BLaER1 treated with 17β-estradiol and CSF1 and Interleukin-3, amounts not matched to agents 10 nM and 100 nM (cell line): ENCODE measurements around the gene CFAP46.
A peak's percentile ranks its signal among the peaks of the same experiment; 100 is the strongest.

Experiments
- H3K27ac ChIP-seq, 11 experiments: shearing (Covaris generic); formaldehyde crosslinking; 2 replicates each; pipeline ENCODE4 v1.8.1; 2022
- H3K27me3 ChIP-seq, 11 experiments: shearing (Covaris generic); formaldehyde crosslinking; 2 replicates each; pipeline ENCODE4 v1.8.1; 2022
- H3K36me3 ChIP-seq, 11 experiments: shearing (Covaris generic); formaldehyde crosslinking; 2 replicates each; pipeline ENCODE4 v1.8.1; 2022
- H3K4me1 ChIP-seq, 10 experiments: shearing (Covaris generic); formaldehyde crosslinking; 2 replicates each; pipeline ENCODE4 v1.8.1; 2022
- H3K4me2 ChIP-seq, 11 experiments: shearing (Covaris generic); formaldehyde crosslinking; 2 replicates each; pipeline ENCODE4 v1.8.1; 2022
- H3K4me3 ChIP-seq, 10 experiments: shearing (Covaris generic); formaldehyde crosslinking; 2 replicates each; pipeline ENCODE4 v1.8.1; 2022
- H3K9ac ChIP-seq, 11 experiments: shearing (Covaris generic); formaldehyde crosslinking; 2 replicates each; pipeline ENCODE4 v1.8.1; 2022
- H3K9me3 ChIP-seq, 11 experiments: shearing (Covaris generic); formaldehyde crosslinking; replicated peaks in 1 of 11; 2 replicates each; pipeline ENCODE4 v1.8.1; 2022
- H4K20me1 ChIP-seq, 11 experiments: shearing (Covaris generic); formaldehyde crosslinking; 2 replicates each; pipeline ENCODE4 v1.8.1; 2022
- Cebpa-rat ChIP-seq, 11 experiments: shearing (Covaris generic); IDR thresholded peaks; 2 replicates each; pipeline ENCODE4 v1.8.1; 2022

Gene CFAP46

DNA sequence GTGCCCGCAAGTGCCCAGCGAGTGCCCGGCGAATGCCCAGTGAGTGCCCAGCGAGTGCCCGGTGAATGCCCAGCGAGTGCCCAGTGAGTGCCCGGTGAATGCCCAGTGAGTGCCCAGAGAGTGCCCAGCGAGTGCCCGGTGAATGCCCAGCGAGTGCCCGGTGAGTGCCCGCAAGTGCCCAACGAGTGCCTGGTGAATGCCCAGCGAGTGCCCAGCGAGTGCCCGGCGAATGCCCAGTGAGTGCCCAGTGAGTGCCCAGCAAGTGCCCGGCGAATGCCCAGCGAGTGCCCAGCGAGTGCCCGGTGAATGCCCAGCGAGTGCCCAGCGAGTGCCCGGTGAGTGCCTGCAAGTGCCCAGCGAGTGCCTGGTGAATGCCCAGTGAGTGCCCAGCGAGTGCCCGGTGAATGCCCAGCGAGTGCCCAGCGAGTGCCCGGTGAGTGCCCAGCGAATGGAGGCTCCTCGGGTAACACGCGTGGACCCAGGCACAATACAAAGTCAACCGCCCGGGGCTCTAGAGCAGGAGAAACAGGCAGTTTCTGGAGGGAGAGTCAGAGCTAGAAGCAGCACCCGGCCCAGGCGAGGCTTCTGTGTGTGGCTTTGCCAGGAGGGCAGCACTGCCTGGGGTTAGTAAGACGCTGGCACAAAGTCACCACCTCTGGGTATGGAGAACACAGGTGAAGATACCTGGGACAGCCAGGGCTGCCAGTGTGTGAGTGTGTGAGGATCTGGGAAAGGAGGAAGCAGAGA is 38.2 kb upstream of the CFAP46 start:
- no peak for TF ChIP-seq Cebpa-rat (IDR thresholded peaks at IDR 0.05)
- H3K9me3 ChIP-seq = no peaks in the 10 kb centered on the region
- peaks cover 0 to 9% (median 4%) of the 10 kb centered on the region in 11 experiments; a peak in 9 of 22 replicates for H3K27me3 ChIP-seq
- H3K4me3 ChIP-seq = no peak overlapping the region
- peaks cover 3 to 8% (median 6%) of the 10 kb centered on the region in 10 experiments for H3K4me1 ChIP-seq
- no peaks in the 10 kb centered on the region for H3K36me3 ChIP-seq
- H3K4me2 ChIP-seq = no peak overlapping the region
- no peak overlapping the region for H3K27ac ChIP-seq
- H4K20me1 ChIP-seq = peaks cover 0 to 43% (median under 1%) of the 10 kb centered on the region in 11 experiments; a peak in 9 of 22 replicates
- no peak overlapping the region for H3K9ac ChIP-seq

DNA sequence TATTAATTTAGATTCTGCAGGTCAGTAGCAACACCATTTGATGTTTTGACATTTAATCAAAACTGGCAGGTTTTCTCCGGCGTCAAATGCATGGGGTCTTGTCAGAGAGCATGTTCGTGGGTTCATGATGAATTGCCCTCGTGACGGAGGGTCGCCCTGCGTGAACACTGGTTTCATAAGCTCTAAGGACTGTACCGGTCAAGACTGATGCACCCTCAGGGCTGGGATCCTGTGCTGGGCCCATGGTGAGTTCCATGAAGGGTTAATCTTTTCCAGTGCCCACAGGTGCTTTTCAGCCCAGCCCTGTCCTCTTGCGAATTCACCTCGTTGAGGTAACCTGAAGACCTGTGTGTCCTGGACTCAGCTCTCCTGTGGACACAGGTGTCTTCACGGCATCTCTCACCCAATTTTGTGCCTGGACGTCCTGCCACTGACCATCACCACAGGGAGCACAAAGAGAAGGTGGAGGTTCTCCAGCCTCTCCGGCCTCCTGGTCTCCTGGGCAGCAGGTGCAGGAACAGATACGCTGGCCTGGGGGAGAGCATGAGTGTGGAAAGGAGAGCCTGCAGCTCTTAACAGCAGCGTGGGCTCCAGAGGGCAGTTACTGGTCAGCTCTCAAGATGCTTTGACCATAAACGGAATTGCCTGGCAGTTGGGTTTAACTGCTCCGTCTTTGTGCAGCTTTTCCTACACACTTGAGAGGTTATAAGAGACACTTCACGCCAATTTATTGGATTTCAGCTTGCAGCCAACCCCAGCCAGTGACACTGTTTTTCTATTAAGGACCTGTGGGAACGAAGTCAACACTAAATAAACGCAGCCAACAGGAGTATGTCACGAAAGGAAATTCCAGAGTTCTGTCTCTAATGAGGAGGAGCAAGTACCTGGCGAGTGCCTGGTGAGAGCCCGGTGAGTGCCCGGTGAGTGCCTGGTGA is 37.4 kb upstream of the CFAP46 start:
- TF ChIP-seq Cebpa-rat (IDR thresholded peaks at IDR 0.05) = no peak
- H3K9me3 ChIP-seq = no peaks in the 10 kb centered on the region
- H3K4me1 ChIP-seq = peaks cover 12 to 16% (median 15%) of the 10 kb centered on the region in 10 experiments
- no peak overlapping the region for H3K4me2 ChIP-seq
- peaks cover 0 to 17% (median 7%) of the 10 kb centered on the region in 11 experiments; a peak in 14 of 22 replicates for H3K27me3 ChIP-seq
- no peak overlapping the region for H3K9ac ChIP-seq
- H3K4me3 ChIP-seq = no peak overlapping the region
- H3K36me3 ChIP-seq = no peaks in the 10 kb centered on the region
- H3K27ac ChIP-seq = no peak overlapping the region
- peaks cover 0 to 46% (median 9%) of the 10 kb centered on the region in 11 experiments; a peak in 13 of 22 replicates for H4K20me1 ChIP-seq

DNA sequence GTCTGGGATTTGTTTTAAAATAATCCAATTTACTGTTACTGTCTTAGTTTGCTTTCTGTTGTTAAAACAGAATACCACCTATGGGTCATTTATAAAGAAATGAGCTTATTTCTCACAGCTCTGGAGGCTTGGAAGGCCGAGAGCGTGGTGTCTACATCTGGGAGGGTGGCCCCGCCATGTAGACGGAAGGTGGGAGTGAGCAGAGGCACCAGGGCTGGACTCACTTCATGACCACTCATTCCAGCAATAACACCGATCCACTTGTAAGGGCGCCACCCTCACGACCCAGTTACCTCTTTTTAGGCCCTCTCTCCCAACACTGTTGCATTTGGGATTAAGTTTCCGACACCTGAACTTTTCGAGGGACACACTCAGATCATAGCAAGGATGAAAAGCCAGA is 36.2 kb upstream of the CFAP46 start:
- Histone ChIP-seq H3K9ac (no peak overlapping the region), H3K4me2 (no peak overlapping the region), H4K20me1 (peaks cover 0 to 55% (median 13%) of the 10 kb centered on the region in 11 experiments; a peak in 13 of 22 replicates), H3K4me1 (peaks cover 21 to 28% (median 27%) of the 10 kb centered on the region in 10 experiments), H3K4me3 (no peak overlapping the region), H3K27me3 (peaks cover 0 to 29% (median 19%) of the 10 kb centered on the region in 11 experiments; a peak in 16 of 22 replicates), H3K36me3 (no peaks in the 10 kb centered on the region), H3K27ac (no peak overlapping the region), H3K9me3 (no peaks in the 10 kb centered on the region)
- TF ChIP-seq Cebpa-rat (IDR thresholded peaks at IDR 0.05) = no peak

DNA sequence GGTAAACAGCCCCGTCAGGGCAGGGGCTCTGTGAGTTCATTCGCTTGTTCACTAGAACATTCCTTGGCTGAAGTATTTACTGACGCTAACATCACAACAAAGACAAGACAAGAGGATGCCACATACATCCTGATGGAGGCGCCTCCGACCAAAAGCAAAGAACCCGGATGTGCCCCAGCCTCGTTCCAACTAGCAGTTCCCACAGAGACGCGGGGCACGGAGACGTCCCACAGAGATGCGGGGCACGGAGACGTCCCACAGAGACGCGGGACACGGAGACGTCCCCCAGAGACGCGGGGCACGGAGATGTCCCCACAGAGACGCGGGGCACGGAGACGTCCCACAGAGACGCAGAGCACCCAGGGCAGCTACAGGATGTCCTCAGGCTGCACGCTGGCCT is 35.4 kb upstream of the CFAP46 start:
- Histone ChIP-seq H3K4me1 (peaks cover 21 to 36% (median 34%) of the 10 kb centered on the region in 10 experiments), H3K36me3 (no peaks in the 10 kb centered on the region), H3K27ac (no peak overlapping the region), H4K20me1 (peaks cover 0 to 61% (median 13%) of the 10 kb centered on the region in 11 experiments; a peak in 13 of 22 replicates), H3K4me3 (no peak overlapping the region), H3K27me3 (peaks cover 0 to 34% (median 27%) of the 10 kb centered on the region in 11 experiments; a peak in 16 of 22 replicates), H3K9ac (no peak overlapping the region), H3K9me3 (no peaks in the 10 kb centered on the region), H3K4me2 (no peak overlapping the region)
- TF ChIP-seq Cebpa-rat (IDR thresholded peaks at IDR 0.05) = no peak

DNA sequence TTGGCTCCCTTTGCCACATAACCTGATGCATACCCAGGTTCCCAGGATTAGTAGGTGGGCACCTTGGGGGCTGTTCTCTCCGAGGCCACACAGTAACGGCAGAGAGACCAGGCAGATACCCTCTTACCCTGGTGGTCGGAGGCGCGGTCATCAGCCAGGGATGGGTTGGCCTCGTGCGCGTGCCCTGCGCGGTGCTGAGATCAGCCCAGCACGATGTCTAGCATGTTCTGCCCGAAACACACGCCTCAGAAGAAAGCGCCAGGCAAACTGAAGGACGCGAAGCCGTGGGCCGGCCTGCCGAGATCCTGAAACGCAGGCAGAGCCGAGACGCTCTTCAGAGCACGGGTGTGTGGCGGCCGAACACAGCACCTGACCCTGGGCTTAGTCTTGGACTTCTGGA is 34.7 kb upstream of the CFAP46 start:
- Histone ChIP-seq H4K20me1 (peaks cover 0 to 61% (median 13%) of the 10 kb centered on the region in 11 experiments; a peak in 13 of 22 replicates), H3K4me3 (no peak overlapping the region), H3K27me3 (peaks cover 2 to 42% (median 29%) of the 10 kb centered on the region in 11 experiments; a peak in 19 of 22 replicates), H3K27ac (no peak overlapping the region), H3K36me3 (no peaks in the 10 kb centered on the region), H3K4me1 (peaks cover 21 to 43% (median 41%) of the 10 kb centered on the region in 10 experiments), H3K9ac (no peak overlapping the region), H3K9me3 (no peaks in the 10 kb centered on the region), H3K4me2 (no peak overlapping the region)
- no peak for TF ChIP-seq Cebpa-rat (IDR thresholded peaks at IDR 0.05)

DNA sequence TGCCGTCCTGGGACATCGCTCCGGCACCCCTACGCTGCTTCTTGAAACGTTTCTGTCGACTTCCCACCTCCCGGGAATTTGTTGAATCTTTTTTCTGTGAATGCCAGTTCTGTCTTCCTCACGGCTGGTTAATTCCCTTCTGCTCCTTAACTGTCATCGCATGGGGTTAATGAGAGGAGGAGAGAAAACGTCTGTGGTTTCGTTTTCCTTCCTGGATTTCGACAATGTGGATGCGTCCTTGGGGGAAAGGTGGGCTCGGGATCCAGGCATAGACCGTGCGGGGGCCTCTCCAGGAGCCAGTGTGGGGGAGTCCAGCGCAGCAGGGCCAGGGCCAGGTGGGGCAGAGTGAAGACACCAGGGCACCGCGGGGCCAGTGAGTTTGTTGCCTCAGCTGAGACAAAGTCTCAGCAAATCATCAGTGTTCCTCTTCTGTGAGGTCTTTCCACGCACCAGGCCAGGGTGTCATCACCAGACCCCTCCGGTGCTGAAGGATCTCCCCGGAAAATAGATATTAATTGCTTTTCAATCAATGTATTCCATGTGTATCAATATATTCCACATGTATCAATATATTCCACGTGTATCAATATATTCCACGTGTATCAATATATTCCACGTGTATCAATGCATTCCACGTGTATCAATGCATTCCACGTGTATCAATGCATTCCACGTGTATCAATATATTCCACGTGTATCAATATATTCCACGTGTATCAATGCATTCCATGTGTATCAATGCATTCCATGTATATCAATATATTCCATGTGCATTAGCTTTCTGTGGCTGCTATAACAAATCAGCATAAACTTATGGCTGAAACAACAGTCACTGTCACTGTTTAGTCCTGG is 33.7 kb upstream of the CFAP46 start:
- Histone ChIP-seq H3K4me2 (peak overlapping the region; percentile 48 to 90 (median 84)), H3K36me3 (no peaks in the 10 kb centered on the region), H3K27me3 (peaks cover 9 to 52% (median 37%) of the 10 kb centered on the region in 11 experiments), H3K4me3 (peak overlapping the region in 1 of 10 experiments; percentile 30; a peak in 1 of 20 replicates), H3K4me1 (peaks cover 21 to 46% (median 43%) of the 10 kb centered on the region in 10 experiments), H3K9ac (peak overlapping the region in 3 of 11 experiments; percentile 6 to 39 (median 30); a peak in 1 of 22 replicates), H3K9me3 (peaks cover 0 to 2% (median under 1%) of the 10 kb centered on the region in 11 experiments; a peak in 8 of 22 replicates), H4K20me1 (peaks cover 0 to 55% (median 13%) of the 10 kb centered on the region in 11 experiments; a peak in 12 of 22 replicates), H3K27ac (no peak overlapping the region; a peak in 1 of 22 replicates)
- no peak for TF ChIP-seq Cebpa-rat (IDR thresholded peaks at IDR 0.05)

DNA sequence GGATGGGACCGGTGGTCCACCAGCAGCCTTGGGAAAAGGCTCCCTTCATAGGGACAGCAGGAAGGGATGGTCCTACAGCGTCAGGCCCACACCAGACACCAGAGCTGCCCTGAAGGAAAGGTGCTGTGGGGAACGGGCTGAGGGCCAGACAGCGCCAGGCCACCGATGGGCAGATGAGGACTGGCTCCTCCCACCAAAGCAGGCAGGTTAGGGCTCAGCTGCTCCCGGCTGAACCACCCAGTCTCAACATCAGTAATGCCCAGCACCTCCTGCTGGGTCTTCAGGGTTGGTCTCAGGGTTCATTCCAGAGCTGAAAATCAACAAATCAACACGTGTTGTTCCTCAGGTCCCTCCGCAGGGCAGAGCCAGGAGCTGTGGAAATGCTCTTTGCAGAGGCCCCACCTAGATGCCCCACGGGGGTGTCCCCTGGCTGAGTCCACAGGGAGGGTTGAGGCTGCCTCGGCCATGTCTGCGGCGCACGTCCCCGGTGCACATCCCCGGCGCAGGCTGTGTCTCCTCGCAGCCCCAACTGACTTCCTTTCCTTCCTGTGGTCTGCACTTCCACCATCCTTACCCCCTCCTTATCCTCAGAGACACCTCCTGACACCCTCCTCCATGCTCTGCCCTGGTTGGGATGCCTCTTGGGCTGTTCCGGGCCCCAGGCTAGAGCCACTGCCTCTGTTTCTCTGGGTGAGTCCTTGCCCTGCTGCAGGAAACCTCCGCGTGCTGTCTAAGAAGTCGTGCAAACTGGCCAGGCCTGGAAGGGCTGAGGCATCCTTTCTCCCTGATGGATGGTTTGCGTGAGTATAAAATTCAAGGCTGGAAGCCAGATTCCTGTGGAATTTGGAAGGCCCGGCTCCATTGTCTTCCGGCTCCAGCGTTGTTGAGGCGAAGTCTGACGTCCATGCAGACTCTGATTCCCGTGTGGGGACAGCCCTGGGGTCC is 32.8 kb upstream of the CFAP46 start:
- Histone ChIP-seq H3K27ac (no peak overlapping the region; a peak in 1 of 22 replicates), H3K9ac (peak overlapping the region in 3 of 11 experiments; percentile 6 to 39 (median 30); a peak in 3 of 22 replicates), H3K9me3 (peaks cover 6 to 10% (median 8%) of the 10 kb centered on the region in 11 experiments; a peak in 16 of 22 replicates), H4K20me1 (peaks cover 0 to 46% (median 13%) of the 10 kb centered on the region in 11 experiments; a peak in 12 of 22 replicates), H3K36me3 (no peaks in the 10 kb centered on the region), H3K4me1 (peaks cover 21 to 46% (median 43%) of the 10 kb centered on the region in 10 experiments), H3K4me3 (peak overlapping the region in 1 of 10 experiments; percentile 30; a peak in 1 of 20 replicates), H3K4me2 (peak overlapping the region; percentile 48 to 90 (median 84)), H3K27me3 (peaks cover 18 to 61% (median 45%) of the 10 kb centered on the region in 11 experiments)
- TF ChIP-seq Cebpa-rat (IDR thresholded peaks at IDR 0.05) = no peak
